B cell (primary cell): Measurements from ENCODE around the gene NPC2. TPM values are rescaled to one million over a fixed set of nuclear protein-coding genes. Genes with fewer than 3 reads are reported as not detected.

Experiments used
- ATAC-seq: fragments of 200-7000 bp; cut with Tn5 transposase; one replicate; pipeline ENCODE4 v1.10.0; 2021; ENCODE audit warnings: low read depth, mild to moderate bottlenecking, moderate number of reproducible peaks, moderate library complexity
- CTCF ChIA-PET: fragments of 350-600 bp; sonication (Branson Sonifier 250); formaldehyde crosslinking; loops from one replicate; lab custom pipeline; 2021; ENCODE audit warnings: antibody characterized with exemption, inconsistent platforms; lab: Charles Lee
- POLR2A ChIA-PET: fragments of 350-600 bp; sonication (Branson Sonifier 250); formaldehyde crosslinking; loops from one replicate; lab custom pipeline; 2021; ENCODE audit warnings: antibody characterized with exemption; lab: Charles Lee
- DNase-seq: peaks from one replicate; pipeline ENCODE4 v3.0.0; 2013
- H2AFZ ChIP-seq: 2 replicates; pipeline ENCODE4 v1.6.1; 2012; ENCODE audit warnings: mild to moderate bottlenecking, low read depth, low read length; ENCODE audit not compliant: insufficient read depth, poor library complexity, severe bottlenecking
- H3K27ac ChIP-seq, 2 donors: 1 replicate in 1 of 2; 2 replicates in 1 of 2; pipeline ENCODE4 v1.5.1; 2012 to 2013; ENCODE audit warnings: low read length in 2 of 2, mild to moderate bottlenecking in 2 of 2, moderate library complexity in 1 of 2
- H3K27me3 ChIP-seq, 4 experiments: fragments of 200-600 bp in 1 of 4; sonication (generic) in 1 of 4; replicated peaks in 1 of 4; 1 replicate in 2 of 4; 2 replicates in 2 of 4; pipeline versions ENCODE4 v1.6.1 to v1.7.0; 2013 to 2016; ENCODE audit warnings: low read length in 3 of 4, mild to moderate bottlenecking in 2 of 4, mixed read lengths in 1 of 4, moderate library complexity in 1 of 4; ENCODE audit not compliant: insufficient read depth in 4 of 4, control insufficient read depth in 3 of 4; ENCODE audit errors: control extremely low read depth in 1 of 4
- H3K36me3 ChIP-seq, 2 experiments: replicated peaks in 1 of 2; 1 replicate in 1 of 2; 2 replicates in 1 of 2; pipeline versions ENCODE4 v1.6.1 to v1.7.1; 2013; ENCODE audit warnings: low read length in 1 of 2; ENCODE audit not compliant: insufficient read depth in 2 of 2, control insufficient read depth in 1 of 2; ENCODE audit errors: control extremely low read depth in 1 of 2, extremely low read depth in 1 of 2
- H3K4me1 ChIP-seq, 2 donors: fragments of 200-600 bp in 1 of 2; sonication (generic) in 1 of 2; 1 replicate in 1 of 2; 2 replicates in 1 of 2; pipeline versions ENCODE4 v1.5.1 to v1.6.1; 2013 to 2017; ENCODE audit warnings: low read length in 2 of 2; ENCODE audit not compliant: control insufficient read depth in 2 of 2, insufficient read depth in 2 of 2
- H3K4me2 ChIP-seq: replicated peaks from 2 replicates; pipeline ENCODE3; 2012; ENCODE audit warnings: mild to moderate bottlenecking, low read depth, low read length; ENCODE audit not compliant: poor library complexity, severe bottlenecking
- H3K4me3 ChIP-seq, 5 experiments: fragments of 200-600 bp in 1 of 5; sonication (generic) in 1 of 5; 1 replicate in 3 of 5; 2 replicates in 2 of 5; pipeline versions ENCODE4 v1.5.1 to v1.7.0; 2011 to 2016; ENCODE audit warnings: low read length in 4 of 5, mild to moderate bottlenecking in 4 of 5, low read depth in 2 of 5, control low read depth in 1 of 5, moderate library complexity in 1 of 5; ENCODE audit not compliant: insufficient read depth in 1 of 5; ENCODE audit errors: control extremely low read depth in 1 of 5, extremely low read depth in 1 of 5
- H3K79me2 ChIP-seq: fragments of 200-600 bp; sonication (generic); one replicate; pipeline ENCODE4 v1.6.0; 2016; ENCODE audit warnings: low read length; ENCODE audit not compliant: control insufficient read depth, insufficient read depth
- H3K9ac ChIP-seq: fragments of 200-600 bp; sonication (generic); 2 replicates; pipeline ENCODE4 v1.6.1; 2017; ENCODE audit warnings: mild to moderate bottlenecking, low read length, moderate library complexity
- H3K9me3 ChIP-seq, 3 donors: one replicate each; pipeline versions ENCODE4 v1.6.1 to v1.7.1; 2013; ENCODE audit warnings: low read length in 2 of 3; ENCODE audit not compliant: control insufficient read depth in 2 of 3, insufficient read depth in 1 of 3; ENCODE audit errors: control extremely low read depth in 1 of 3
- H4K20me1 ChIP-seq: 2 replicates; pipeline ENCODE4 v1.6.0; 2012; ENCODE audit warnings: mild to moderate bottlenecking, low read length; ENCODE audit not compliant: insufficient read depth, control insufficient read depth, poor library complexity, severe bottlenecking
- H3K27ac Mint-ChIP-seq: one replicate; pipeline ENCODE4 v1.8.0; 2021; ENCODE audit warnings: mixed read lengths
- H3K27me3 Mint-ChIP-seq: one replicate; pipeline ENCODE4 v1.8.0; 2021; ENCODE audit warnings: mixed read lengths
- H3K4me1 Mint-ChIP-seq: one replicate; pipeline ENCODE4 v1.8.0; 2021; ENCODE audit warnings: mixed read lengths
- H3K4me3 Mint-ChIP-seq: one replicate; pipeline ENCODE4 v1.8.0; 2021; ENCODE audit warnings: mixed read lengths
- H3K9me3 Mint-ChIP-seq: one replicate; pipeline ENCODE4 v1.8.0; 2022; ENCODE audit warnings: mixed read lengths; ENCODE audit not compliant: insufficient read depth
- EZH2 ChIP-seq: IDR thresholded peaks from 2 replicates; pipeline ENCODE4 v1.6.1; 2012; ENCODE audit warnings: borderline replicate concordance, low read depth, mild to moderate bottlenecking, moderate library complexity, low read length; ENCODE audit not compliant: insufficient read depth, poor library complexity, severe bottlenecking
- WGBS: methylation state at CpG from one replicate; pipeline ENCODE4 v1.1.5; 2013; ENCODE audit warnings: missing lambda C conversion rate; ENCODE audit not compliant: insufficient coverage; 5-methylcytosine and 5-hydroxymethylcytosine counted together
- intact Hi-C: fragments of 100-400 bp; cut with micrococcal nuclease; formaldehyde crosslinking; loops from one replicate; pipeline ENCODE4 v1.10.0; 2022
- polyA plus RNA-seq: library from polyadenylated mRNA; depleted of rRNA; stranded (reverse); fragments of >200 nt; gene quantifications from 2 replicates; pipeline ENCODE4 v1.2.3, GENCODE V29; 2012
- total RNA-seq, 2 donors: library from RNA; stranded (reverse); fragments of 120-200 nt in 1 of 2; gene quantifications; 1 replicate in 1 of 2; 2 replicates in 1 of 2; pipeline versions ENCODE4 v1.2.3 to v1.2.4, GENCODE V29; 2013 to 2022
- TF ChIP-seq, protein P1 (sequence below): fragments of 200-600 bp; IDR thresholded peaks from one replicate; pipeline ENCODE4 v1.8.0; 2022; ENCODE audit warnings: antibody characterized with exemption, mild to moderate bottlenecking

Gene NPC2
- total and polyA plus RNA-seq, 2 donors (not counting 1 experiment from before 2014, with no cell fraction given): 93.8 to 154 TPM

DNA sequence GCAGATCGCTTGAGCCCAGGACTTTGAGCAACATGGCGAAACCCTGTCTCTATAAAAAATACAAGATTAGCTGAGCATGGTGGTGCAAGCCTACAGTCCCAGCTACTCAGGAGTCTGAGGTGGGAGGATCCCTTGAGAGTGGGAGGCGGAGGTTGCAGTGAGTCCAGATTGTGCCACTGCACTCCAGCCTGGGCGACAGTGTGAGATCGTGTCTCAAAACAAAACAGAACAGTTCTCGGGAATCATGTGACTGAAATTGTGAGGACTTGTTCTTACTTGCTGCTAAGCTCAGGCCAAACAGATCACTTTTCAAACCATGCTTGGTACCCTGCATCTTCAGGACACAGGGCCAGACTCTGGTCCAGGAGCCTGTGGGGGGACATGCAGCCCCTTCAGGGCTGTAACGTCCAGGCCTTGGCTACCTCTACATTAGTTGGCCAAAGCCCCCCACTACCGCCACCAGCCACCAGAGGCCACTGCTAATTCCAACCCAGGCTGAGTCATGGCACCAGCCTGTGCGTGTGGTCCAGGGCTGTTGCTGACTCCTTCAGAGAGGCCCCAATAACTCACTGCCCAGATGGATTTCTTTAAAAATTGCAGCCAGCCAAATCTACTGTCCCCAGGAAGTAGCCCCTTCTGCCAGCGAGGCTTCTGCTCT lies 33.7 kb downstream of the NPC2 start:
- Histone ChIP-seq H3K9me3 (no peaks in the 10 kb centered on the region), H3K9ac (no peak overlapping the region), H4K20me1 (no peaks in the 10 kb centered on the region), H3K36me3 (no peaks in the 10 kb centered on the region), H3K4me2 (no peak overlapping the region), H3K79me2 (no peaks in the 10 kb centered on the region), H3K27me3 (no peaks in the 10 kb centered on the region), H3K27ac (no peak overlapping the region), H2AFZ (no peak overlapping the region), H3K4me3 (no peak overlapping the region), H3K4me1 (no peaks in the 10 kb centered on the region)
- ATAC-seq (peak; percentile 62), DNase-seq (peak; percentile 27)
- ChIA-PET CTCF (interaction anchor here (1.2 to 1.6 kb wide), 4 partner anchors 19 to 58 kb away, joined by 3 to 4 read pairs (median 3); no protein-coding TSS in a partner anchor), POLR2A (no interaction called here)
- TF ChIP-seq, protein P1, sequence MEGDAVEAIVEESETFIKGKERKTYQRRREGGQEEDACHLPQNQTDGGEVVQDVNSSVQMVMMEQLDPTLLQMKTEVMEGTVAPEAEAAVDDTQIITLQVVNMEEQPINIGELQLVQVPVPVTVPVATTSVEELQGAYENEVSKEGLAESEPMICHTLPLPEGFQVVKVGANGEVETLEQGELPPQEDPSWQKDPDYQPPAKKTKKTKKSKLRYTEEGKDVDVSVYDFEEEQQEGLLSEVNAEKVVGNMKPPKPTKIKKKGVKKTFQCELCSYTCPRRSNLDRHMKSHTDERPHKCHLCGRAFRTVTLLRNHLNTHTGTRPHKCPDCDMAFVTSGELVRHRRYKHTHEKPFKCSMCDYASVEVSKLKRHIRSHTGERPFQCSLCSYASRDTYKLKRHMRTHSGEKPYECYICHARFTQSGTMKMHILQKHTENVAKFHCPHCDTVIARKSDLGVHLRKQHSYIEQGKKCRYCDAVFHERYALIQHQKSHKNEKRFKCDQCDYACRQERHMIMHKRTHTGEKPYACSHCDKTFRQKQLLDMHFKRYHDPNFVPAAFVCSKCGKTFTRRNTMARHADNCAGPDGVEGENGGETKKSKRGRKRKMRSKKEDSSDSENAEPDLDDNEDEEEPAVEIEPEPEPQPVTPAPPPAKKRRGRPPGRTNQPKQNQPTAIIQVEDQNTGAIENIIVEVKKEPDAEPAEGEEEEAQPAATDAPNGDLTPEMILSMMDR: peak; percentile 66
- no peak for TF ChIP-seq EZH2
- intact Hi-C loops: no loop called here
- H3K4me3 Mint-ChIP-seq: no peak overlapping the region
- no peaks in the 10 kb centered on the region for H3K4me1 Mint-ChIP-seq
- H3K9me3 Mint-ChIP-seq: no peaks in the 10 kb centered on the region
- no peak overlapping the region for H3K27ac Mint-ChIP-seq
- H3K27me3 Mint-ChIP-seq: peaks cover 30% of the 10 kb centered on the region
- 88% methylated on average over 10 of the region's 10 CpGs for WGBS

- H3K9me3 Mint-ChIP-seq: peaks cover under 1% of the 10 kb centered on the region
- 92% methylated on average over 2 of the region's 4 CpGs for WGBS
- Histone ChIP-seq H3K4me2 (no peak overlapping the region), H3K27ac (no peak overlapping the region), H3K36me3 (no peaks in the 10 kb centered on the region), H3K9me3 (no peaks in the 10 kb centered on the region), H3K9ac (no peak overlapping the region), H3K4me1 (no peaks in the 10 kb centered on the region), H3K4me3 (no peak overlapping the region), H2AFZ (no peak overlapping the region), H3K79me2 (no peaks in the 10 kb centered on the region), H3K27me3 (no peaks in the 10 kb centered on the region), H4K20me1 (no peaks in the 10 kb centered on the region)
- H3K27me3 Mint-ChIP-seq: peaks cover 25% of the 10 kb centered on the region
- intact Hi-C loops: no loop called here
- ChIA-PET POLR2A (no interaction called here), CTCF (interaction anchor here (0.6 to 1.4 kb wide), 4 partner anchors 17 to 96 kb away, joined by 3 read pairs; no protein-coding TSS in a partner anchor)
- TF ChIP-seq, protein P1: no peak
- no peak for TF ChIP-seq EZH2
- no peak overlapping the region for H3K4me3 Mint-ChIP-seq
- no peak overlapping the region for H3K27ac Mint-ChIP-seq
- ATAC-seq (no peak), DNase-seq (no peak)
- no peaks in the 10 kb centered on the region for H3K4me1 Mint-ChIP-seq
Observed at GRCh38 chr14:74457565-74457895, 35.6 kb downstream of the NPC2 start.
